Small intestine (tissue), 7 donors: ENCODE data around the gene IQGAP2. TPM values are rescaled to one million over a fixed set of nuclear protein-coding genes. Genes with fewer than 3 reads are reported as not detected.

Experiments
- DNase-seq, 2 donors: peaks; one replicate each; pipeline versions ENCODE4 v3.0.0 to v3.0.0-alpha.2; 2013
- FAIRE-seq: peaks from 2 replicates; lab custom pipeline; 2012; peaks lifted over from hg19 to GRCh38; lab: Jason Lieb, UNC
- H3K27ac ChIP-seq, 3 donors: one replicate each; pipeline ENCODE4 v1.5.1; 2013; ENCODE audit warnings: low read length in 2 of 3, mild to moderate bottlenecking in 2 of 3, control low read depth in 1 of 3, inconsistent platforms in 1 of 3, low read depth in 1 of 3, moderate library complexity in 1 of 3
- H3K27me3 ChIP-seq, 3 donors: one replicate each; pipeline ENCODE4 v1.6.1; 2013; ENCODE audit warnings: low read length in 3 of 3, inconsistent platforms in 1 of 3; ENCODE audit not compliant: control insufficient read depth in 3 of 3, insufficient read depth in 3 of 3
- H3K36me3 ChIP-seq, 3 donors: one replicate each; pipeline ENCODE4 v1.6.1; 2013; ENCODE audit warnings: low read length in 3 of 3, inconsistent platforms in 1 of 3, low read depth in 1 of 3, mild to moderate bottlenecking in 1 of 3, moderate library complexity in 1 of 3; ENCODE audit not compliant: control insufficient read depth in 3 of 3, insufficient read depth in 2 of 3
- H3K4me1 ChIP-seq, 3 donors: one replicate each; pipeline ENCODE4 v1.6.1; 2013; ENCODE audit warnings: low read length in 2 of 3, inconsistent platforms in 1 of 3, low read depth in 1 of 3, mild to moderate bottlenecking in 1 of 3, moderate library complexity in 1 of 3; ENCODE audit not compliant: control insufficient read depth in 3 of 3, insufficient read depth in 2 of 3
- H3K4me3 ChIP-seq, 3 donors: one replicate each; pipeline ENCODE4 v1.5.1; 2013; ENCODE audit warnings: low read length in 3 of 3, control low read depth in 1 of 3, inconsistent platforms in 1 of 3, low read depth in 1 of 3, mild to moderate bottlenecking in 1 of 3, moderate library complexity in 1 of 3
- H3K9me3 ChIP-seq, 2 donors: one replicate each; pipeline ENCODE4 v1.6.1; 2013; ENCODE audit warnings: low read depth in 1 of 2, low read length in 1 of 2; ENCODE audit not compliant: control insufficient read depth in 2 of 2, insufficient read depth in 1 of 2
- WGBS, 3 donors: extraction: QIAGEN DNeasy Blood & Tissue Kit; methylation state at CpG; one replicate each; pipeline ENCODE4 v1.1.7; 2013; 5-methylcytosine and 5-hydroxymethylcytosine counted together
- polyA plus RNA-seq, 4 donors: library from polyadenylated mRNA; stranded (reverse) in 3 of 4; unstranded in 1 of 4; fragments of 200-250 nt in 3 of 4; fragments of 120-200 nt in 1 of 4; gene quantifications; one replicate each; pipeline versions ENCODE4 v1.2.1 to v1.2.3, GENCODE V29; 2013
- donor health status: healthy with polysubstance abuse.
- donor health status: control.
- donor health status: control.
- donor health status: Bipolar disorder and iron deficiency.
- donor health status: healthy.

The IQGAP2 gene
- polyA plus RNA-seq, 4 donors = 13.6 to 138 (median 85.6) TPM

DNA sequence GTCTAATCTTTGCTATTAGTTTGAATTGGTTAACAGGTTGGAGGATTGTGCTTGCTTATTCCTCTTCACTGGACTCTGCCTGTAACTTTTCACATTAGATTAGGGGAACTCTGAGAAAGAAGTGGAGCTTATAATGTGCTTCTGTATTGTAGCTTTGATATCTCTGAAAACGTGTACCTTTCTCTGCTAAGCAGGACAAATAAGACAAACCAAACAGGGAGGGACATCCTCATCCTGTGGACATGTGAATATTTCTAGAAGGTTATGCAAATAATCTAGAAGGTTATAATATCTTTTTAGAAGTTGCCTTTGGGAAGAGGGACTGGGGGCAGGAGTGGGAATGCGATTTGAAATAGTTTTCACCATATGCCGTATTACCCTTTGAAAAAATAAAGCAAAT lies 11.7 kb downstream of the IQGAP2 start:
- Histone ChIP-seq H3K27ac (no peak overlapping the region), H3K36me3 (peaks cover 0 to 4% (median 2%) of the 10 kb centered on the region in 3 donors), H3K4me3 (no peak overlapping the region), H3K27me3 (no peaks in the 10 kb centered on the region), H3K4me1 (peaks cover 0 to 3% (median 0%) of the 10 kb centered on the region in 3 donors), H3K9me3 (no peaks in the 10 kb centered on the region)
- FAIRE-seq (no peak), DNase-seq (no peak)
- 68 to 84% (median 74%) methylated on average over 3 of the region's 3 CpGs for WGBS, 3 donors

DNA sequence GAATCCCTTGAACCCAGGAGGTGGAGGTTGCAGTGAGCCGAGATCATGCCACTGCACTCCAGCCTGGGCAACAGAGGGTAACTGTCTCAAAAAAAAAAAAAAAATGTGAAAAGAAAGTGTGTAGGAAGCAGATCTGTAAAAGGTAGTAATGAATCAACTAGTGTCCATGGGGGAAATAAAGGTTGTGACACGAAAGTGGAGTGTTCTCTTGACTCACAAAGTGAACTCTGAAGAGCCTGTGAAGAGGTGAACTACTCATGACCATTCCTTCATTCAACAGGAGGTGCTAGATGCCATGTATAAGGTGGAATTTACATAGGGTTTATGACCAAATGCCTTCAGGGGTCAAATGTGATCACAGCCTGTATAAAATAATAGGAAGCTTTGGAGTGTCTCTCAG lies 12.8 kb downstream of the IQGAP2 start:
- DNase-seq (no peak), FAIRE-seq (no peak)
- H3K4me3 ChIP-seq = no peak overlapping the region
- no peak overlapping the region for H3K27ac ChIP-seq
- 87 to 95% (median 90%) methylated on average over 2 of the region's 2 CpGs for WGBS, 3 donors
- no peaks in the 10 kb centered on the region for H3K27me3 ChIP-seq
- H3K36me3 ChIP-seq = peaks cover 0 to 4% (median 2%) of the 10 kb centered on the region in 3 donors
- H3K4me1 ChIP-seq = peaks cover 0 to 7% (median 0%) of the 10 kb centered on the region in 3 donors
- no peaks in the 10 kb centered on the region for H3K9me3 ChIP-seq

DNA sequence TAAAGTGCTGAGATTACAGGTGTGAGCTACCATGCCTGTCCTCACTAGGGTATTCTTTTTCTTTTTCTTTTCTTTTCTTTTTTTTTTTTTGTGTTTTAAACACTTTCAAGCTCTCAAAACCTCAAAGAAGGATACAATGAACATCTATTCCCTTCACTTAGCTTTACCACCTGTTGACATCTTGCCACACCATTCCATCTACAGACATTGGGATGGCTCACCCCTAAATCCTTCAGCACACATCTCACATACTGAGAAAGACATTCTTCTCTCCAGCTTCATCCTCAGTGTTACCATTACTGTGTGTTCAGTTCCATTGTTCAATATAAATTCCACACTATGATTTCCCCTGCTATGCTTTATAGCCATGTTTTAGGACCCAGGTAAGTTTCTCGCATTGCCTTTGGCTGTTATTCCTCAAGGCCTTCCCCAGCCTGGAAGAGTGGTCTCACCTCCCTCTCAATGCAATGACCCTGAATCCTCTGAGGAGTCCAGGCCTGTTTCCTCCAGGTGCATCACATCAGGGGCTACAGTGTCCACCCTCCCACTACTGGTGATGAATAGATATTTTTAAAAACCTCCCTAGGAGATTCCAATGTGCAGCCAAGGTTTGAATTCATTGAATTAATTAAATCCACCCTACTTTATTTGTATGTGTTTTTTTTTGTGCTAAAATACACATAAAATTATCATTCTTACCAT lies 16.7 kb downstream of the IQGAP2 start:
- WGBS, 3 donors = 93 to 100% (median 95%) methylated on average over 1 of the region's 1 CpG
- no peak for FAIRE-seq

DNA sequence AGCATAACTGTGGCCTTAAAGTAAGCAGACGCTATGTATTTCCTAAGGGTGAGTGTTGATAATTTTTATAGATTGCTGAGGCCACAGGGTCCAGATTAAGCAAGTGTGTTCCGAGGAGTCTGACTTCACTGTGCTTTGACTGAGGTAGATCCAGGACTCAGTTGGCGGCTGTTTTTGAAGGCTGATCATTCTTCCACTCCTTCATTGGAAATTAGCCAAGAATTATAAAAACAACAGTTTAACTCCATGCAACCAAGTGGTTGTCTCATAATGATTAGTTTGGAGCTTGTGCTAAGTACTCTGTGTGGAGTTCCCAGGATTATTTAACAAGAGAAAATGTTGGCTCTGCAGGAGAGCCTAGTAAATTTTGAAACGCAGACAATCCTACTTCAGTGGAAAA lies 19.1 kb downstream of the IQGAP2 start:
- Histone ChIP-seq H3K4me1 (peaks cover 2 to 17% (median 3%) of the 10 kb centered on the region in 3 donors), H3K36me3 (peaks cover 0 to 4% (median 0%) of the 10 kb centered on the region in 3 donors), H3K27me3 (no peaks in the 10 kb centered on the region), H3K4me3 (no peak overlapping the region), H3K27ac (no peak overlapping the region), H3K9me3 (no peaks in the 10 kb centered on the region)
- FAIRE-seq = no peak
- WGBS, 3 donors = 11 to 46% (median 41%) methylated on average over 4 of the region's 4 CpGs
- peak; percentile 68 to 87 for DNase-seq

More for the DNA sequence above, 16.7 kb downstream of the IQGAP2 start:
- no peaks in the 10 kb centered on the region for H3K27me3 ChIP-seq
- H3K27ac ChIP-seq = no peak overlapping the region
- peaks cover 2 to 17% (median 6%) of the 10 kb centered on the region in 3 donors for H3K4me1 ChIP-seq
- H3K36me3 ChIP-seq = peaks cover 0 to 2% (median 1%) of the 10 kb centered on the region in 3 donors
- no peaks in the 10 kb centered on the region for H3K9me3 ChIP-seq
- DNase-seq = no peak
- no peak overlapping the region for H3K4me3 ChIP-seq

DNA sequence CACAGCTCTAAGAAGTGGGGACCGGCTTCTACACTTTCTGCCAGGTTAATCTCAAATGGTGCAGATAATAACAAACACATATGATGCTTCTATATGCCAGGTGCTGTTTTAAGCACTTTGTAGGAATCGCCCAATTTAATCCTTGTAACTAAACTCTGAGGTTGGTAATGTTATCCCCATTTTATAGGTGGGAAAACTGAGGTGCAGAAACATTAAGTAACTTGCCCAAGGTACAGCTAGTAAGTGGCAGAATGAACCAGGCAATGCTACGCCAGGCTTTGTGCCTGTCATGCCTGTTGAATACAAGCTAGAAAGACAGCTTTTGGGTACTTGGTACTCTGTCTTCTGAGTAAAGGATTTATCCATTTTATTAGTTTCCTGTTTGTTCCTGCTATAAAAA lies 19.7 kb downstream of the IQGAP2 start:
- no peaks in the 10 kb centered on the region for H3K9me3 ChIP-seq
- WGBS, 3 donors = 77 to 87% (median 80%) methylated on average over 3 of the region's 3 CpGs
- H3K27ac ChIP-seq = no peak overlapping the region
- H3K4me3 ChIP-seq = no peak overlapping the region
- no peak for FAIRE-seq
- H3K36me3 ChIP-seq = peaks cover 0 to 7% (median 0%) of the 10 kb centered on the region in 3 donors
- no peak for DNase-seq
- peaks cover 2 to 17% (median 3%) of the 10 kb centered on the region in 3 donors for H3K4me1 ChIP-seq
- H3K27me3 ChIP-seq = no peaks in the 10 kb centered on the region

DNA sequence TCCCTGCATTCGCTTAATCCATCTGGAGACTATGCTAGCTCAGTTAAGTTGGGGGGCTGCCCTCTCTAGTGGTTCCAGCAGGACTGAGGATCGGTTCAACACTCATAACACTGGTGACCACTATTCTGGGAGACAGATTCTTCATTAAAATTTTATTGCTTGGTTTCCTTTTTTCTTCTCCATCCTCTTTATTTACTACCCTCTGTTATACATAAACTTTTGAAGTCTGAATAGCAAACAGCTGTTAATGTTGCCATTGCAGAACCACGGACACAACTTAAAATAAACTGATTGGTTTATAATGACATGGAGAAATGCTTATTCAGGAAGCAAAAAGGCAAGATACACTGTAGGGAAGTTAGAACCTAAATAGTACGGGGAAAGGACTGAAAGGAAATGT lies 22.1 kb downstream of the IQGAP2 start:
- Histone ChIP-seq H3K27me3 (no peaks in the 10 kb centered on the region), H3K4me3 (no peak overlapping the region), H3K36me3 (peaks cover 0 to 9% (median 0%) of the 10 kb centered on the region in 3 donors), H3K4me1 (peaks cover 2 to 17% (median 3%) of the 10 kb centered on the region in 3 donors), H3K27ac (no peak overlapping the region), H3K9me3 (no peaks in the 10 kb centered on the region)
- FAIRE-seq = no peak
- WGBS, 3 donors = 50 to 73% (median 67%) methylated on average over 4 of the region's 4 CpGs
- no peak for DNase-seq

DNA sequence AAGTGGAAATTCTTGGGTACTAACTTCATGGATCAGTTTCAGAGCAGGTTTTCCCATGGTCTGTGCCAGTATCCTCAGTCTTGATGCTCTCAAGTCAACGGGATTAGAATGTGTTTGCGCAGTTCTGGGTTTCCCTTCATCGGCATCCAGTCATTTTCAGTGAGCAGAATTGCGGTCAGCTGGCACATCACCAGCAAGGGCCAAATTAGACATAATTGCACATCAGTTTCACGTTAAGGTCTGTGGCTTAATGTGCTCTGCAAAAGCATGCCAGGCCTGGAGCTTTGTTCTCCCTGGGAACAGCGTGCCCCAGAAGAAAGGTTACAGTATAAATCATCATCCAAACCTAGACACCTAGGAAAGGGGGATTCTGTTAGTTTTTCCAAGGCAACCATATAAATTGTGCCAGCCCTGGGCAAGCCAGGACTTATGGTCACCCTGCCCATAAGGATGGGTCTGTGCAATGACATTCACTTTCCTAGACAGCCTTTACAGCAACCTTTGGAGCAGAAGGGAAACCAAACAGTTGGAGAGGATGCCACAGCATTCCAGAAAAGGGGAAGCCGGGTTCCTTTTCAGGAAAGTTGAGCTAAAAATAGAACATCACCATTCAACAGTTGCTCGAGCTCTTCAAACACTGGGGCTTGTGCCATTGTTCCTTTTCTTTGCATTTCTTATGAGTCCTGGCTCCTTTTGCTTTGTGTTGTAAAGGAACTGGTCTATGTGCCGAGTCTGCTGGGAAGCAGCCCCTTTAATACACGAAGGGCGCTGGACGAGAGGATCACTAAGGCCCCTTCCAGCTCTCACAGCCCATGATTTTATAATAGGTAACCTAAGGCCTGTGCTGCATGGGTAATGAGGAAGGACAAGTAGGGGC lies 23.1 kb downstream of the IQGAP2 start:
- no peak overlapping the region for H3K4me3 ChIP-seq
- FAIRE-seq = no peak
- no peaks in the 10 kb centered on the region for H3K9me3 ChIP-seq
- H3K27ac ChIP-seq = no peak overlapping the region
- H3K4me1 ChIP-seq = peaks cover 0 to 14% (median 2%) of the 10 kb centered on the region in 3 donors
- 73 to 85% (median 80%) methylated on average over 12 of the region's 12 CpGs for WGBS, 3 donors
- DNase-seq = no peak
- peaks cover 0 to 9% (median 0%) of the 10 kb centered on the region in 3 donors for H3K36me3 ChIP-seq
- no peaks in the 10 kb centered on the region for H3K27me3 ChIP-seq
